SK-N-MC (cell line): ENCODE data around the gene ZNF845.

Experiments used
- EZH2 ChIP-seq: fragments of 200-600 bp; sonication (generic); IDR thresholded peaks from one replicate; pipeline ENCODE4 v1.6.1; 2017; ENCODE audit warnings: antibody characterized with exemption
- FOXP2 ChIP-seq: optimal IDR thresholded peaks from 2 replicates; pipeline ENCODE3; 2011; ENCODE audit warnings: mild to moderate bottlenecking, moderate library complexity; ENCODE audit not compliant: insufficient read depth; ENCODE audit errors: extremely low read length, control extremely low read depth
- POLR2AphosphoS5 ChIP-seq: IDR thresholded peaks from 2 replicates; pipeline ENCODE4 v1.6.1; 2012; ENCODE audit warnings: mild to moderate bottlenecking, low read depth, low read length, borderline replicate concordance

DNA sequence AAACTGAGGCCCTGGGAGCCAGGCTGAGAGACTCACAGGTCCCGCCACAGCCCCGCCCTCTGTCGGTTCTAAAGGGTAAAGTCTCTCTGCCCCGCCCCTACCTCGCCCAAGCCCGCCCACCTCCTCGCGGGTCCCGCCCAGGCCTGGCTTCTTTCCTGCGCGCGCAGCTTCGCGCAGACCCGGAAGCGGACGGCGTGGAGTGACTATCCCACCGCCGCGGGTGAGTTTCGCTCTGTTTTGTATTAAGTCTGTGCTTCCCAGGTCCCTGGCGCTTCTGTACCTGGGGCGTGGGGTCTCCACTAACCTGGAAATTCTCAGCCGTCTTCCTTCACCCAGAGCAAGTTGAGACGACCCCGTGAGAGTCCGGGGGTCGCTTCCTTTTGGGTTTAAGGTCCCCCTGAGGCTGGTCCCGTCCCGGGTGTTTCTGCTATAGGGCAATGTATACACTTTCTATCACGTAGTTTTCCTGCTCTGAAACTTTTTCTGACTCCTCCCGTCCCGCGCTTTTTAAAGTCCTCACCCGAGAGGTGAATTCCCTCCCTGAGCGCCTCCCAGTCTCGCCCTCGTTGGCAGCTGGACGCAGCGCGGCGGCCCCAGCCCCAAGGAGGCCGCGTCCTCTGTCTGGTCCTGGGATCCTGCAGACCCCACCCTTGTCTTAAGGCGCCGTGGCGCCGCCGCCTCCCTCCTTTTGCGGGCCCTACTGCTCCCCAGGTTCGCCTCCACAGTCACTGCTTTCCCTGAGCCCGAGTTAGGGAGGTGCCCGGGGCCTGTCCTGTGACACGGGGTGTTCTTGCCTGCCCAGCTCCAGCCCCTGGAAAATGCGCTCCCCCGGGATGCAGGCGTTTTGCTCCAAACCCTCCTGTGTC is 61.7 kb downstream of the ZNF845 start, which contains the start of gene ZNF765:
- TF ChIP-seq POLR2AphosphoS5 (peak; percentile 88), EZH2 (no peak), FOXP2 (no peak)
